Activated T-cell treated with anti-CD3 and anti-CD28 coated beads, Interleukin-2, amount 50 U/mL, for 48 hours (primary cell): Measurements from ENCODE around the gene KCNIP3.
"Not testable (repeated sequence)": the region's sequence is repeated elsewhere in the genome, so short reads cannot be mapped to it uniquely, and the experiment has no call there.

Experiments
- DNase-seq, 2 experiments: peaks; one replicate each; pipeline ENCODE4 v3.0.0-alpha.2; 2020

The KCNIP3 gene

DNA sequence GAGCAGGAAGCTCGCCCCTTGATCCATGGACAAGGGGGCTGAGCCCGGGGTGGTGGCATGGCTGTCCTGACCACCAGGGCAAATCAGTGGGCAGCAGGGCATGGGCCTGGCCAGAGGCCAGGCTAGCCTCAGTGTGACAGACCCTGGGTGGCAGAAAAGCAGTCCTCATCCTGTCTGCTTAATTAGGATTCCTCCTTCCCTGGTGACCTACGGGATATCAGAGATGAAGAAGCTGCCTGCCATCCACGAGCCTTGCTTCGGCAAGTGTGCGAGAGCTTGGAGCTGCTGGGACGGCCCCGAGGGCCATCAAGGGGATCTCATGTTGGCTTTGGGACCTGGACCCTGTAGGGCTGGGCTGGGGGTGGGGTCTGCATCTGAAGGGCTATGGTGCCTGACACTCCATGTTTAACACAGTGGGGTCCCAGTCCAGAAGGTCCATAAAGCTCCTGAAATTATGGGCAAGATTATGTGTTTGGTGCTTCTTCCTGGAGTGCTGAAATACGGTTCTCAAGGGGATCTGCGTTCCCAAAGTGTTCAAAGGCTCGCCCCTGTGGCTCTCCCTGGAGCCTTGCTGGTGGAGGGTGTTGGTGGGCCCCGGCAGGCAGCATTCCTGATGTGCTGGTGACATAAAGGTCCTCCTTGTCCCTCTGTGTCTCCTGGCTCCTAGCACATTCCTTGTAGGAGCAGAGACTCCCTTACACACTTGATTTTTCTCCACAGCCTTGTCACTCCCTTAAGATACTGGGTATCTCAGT is 52.6 kb downstream of the KCNIP3 start:
- peak in 1 of 2 experiments; percentile 9 for DNase-seq

DNA sequence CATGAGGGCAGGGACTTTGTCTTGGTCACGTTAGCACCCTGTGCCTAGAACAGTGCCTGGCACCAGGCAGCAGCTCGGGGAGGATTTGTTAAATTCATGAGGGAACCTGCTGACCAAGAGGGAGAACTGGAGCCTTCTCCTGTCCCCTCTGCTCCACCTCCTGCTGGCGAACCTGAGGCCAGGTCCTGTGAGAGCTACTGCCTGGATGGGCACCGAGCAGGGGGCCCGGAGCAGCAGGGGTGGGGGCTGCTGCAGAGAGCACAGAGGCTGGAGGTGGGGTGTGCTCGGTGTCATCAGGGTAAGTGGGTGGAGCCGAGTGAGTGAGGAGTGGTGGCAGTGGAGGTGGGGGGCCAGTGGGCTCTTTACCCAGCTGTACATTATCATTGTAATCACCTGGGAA is 53.2 kb downstream of the KCNIP3 start:
- DNase-seq: peak in 1 of 2 experiments; percentile 1

DNA sequence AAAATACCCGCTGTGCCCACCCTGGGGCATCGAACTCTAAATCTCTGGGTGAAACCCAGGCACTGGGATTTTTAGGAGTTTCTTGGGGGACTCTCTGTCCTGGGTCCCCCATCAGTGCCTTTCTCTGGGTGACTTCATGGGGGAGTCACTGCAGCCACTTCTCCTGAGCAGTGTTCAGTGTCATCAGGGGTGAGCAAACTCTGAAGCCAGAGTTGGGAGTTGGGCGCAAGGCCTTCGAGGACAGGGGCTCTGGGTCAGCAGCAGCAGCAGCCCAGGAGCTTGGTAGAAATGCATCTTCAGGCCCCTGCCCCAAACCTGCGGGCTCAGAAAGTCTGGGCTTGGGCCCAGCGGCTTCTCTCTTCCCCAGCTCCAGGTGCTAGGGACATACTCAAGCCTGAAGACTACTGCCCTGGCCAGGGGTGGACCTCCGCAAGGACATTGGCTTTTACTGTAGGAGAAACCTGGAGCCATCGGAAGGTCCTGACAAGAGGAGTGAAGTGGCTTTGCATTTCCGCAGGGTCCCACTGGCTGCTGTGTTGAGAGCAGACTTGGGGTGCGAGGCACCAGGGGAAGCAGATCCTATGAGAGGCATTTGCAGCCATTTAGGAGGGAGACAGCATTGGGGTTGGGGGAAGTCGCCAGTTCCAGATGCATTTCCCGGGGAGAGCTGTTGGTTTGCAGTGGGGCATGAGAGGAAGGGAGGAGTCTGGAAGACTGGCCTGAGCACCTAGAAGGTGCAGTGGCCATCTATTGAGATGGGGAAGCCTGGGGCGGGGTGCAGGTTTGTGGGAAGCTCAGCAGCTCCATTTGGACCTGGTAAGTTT is 53.8 kb downstream of the KCNIP3 start:
- DNase-seq: peak in 1 of 2 experiments; percentile 14

DNA sequence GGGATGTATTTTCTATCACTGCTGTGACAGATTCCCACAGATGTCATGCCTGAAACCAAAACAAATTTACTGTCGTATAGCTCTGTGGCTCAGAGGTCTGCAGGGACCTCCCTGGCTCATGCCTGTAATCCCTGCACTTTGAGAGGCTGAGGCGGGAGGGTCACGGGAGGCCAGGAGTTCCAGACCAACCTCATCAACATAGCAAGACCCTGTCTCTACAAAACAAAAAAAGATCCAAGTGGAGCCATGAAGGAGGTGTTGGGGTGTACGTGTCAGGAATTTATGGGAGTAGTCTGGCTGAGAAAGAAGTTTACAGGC is 54.4 kb downstream of the KCNIP3 start:
- peak in 1 of 2 experiments; percentile 7 for DNase-seq

DNA sequence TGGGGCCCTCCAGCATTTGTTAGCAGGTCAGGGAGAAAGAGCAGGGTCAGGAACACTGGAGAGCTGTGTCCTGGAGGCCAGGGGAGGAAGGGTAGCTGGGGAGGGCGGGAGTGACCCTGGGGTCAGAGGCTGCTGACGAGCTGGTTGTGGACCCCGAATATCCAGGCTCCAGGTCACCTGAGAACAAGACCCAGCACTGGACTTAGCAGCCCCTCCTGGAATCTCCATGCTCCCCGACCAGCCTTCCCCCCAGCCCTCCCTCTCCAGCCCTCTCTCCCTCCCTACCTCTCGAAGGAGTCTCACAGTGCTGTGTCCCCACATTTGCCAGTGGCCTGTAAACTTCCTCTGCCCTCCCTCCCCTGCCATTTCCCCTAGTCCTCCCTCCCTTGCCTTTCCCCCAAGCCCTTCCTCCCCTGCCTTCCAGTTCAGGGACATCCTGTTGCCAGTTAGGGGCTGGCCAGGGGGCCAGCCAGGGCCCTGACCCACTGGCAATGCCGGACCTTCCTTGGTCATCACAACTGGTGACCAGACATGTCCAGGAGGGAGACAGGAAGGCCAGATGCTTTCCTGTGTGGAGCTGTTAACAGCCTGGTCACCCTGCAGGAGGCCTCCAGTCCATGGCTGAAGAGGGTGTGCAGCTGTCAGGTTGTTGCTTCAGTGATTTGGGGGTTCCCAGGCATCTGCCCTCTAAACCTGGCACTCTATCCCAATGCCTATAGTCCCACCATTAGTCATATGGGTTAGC is 55.3 kb downstream of the KCNIP3 start:
- peak in 1 of 2 experiments; percentile 9 for DNase-seq

DNA sequence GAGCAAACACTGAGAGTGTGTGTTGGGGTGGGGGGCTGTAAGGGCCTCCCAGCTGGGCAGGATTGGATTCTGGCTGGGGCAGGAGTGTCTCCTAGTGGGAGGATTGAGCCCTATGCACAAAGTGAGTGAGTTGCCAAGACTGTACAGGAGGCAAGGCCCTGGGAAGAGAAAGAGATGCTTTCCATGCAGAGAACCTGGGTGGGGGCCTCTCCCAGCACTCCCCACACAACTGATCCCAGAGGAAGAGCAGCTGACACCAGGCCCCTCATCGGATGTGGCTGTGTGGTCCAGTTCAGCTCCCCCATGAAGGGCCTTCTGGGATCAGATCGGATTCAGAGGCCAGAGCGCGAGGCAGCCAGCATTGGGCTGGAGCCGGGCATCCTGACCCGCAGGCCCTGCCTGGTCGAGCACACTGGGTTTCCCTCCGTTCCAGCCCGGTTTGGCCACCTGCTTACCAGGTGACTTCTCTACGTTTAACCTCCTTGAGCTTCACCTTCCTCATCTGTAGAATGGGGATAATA is 56.0 kb downstream of the KCNIP3 start:
- DNase-seq: no peak

DNA sequence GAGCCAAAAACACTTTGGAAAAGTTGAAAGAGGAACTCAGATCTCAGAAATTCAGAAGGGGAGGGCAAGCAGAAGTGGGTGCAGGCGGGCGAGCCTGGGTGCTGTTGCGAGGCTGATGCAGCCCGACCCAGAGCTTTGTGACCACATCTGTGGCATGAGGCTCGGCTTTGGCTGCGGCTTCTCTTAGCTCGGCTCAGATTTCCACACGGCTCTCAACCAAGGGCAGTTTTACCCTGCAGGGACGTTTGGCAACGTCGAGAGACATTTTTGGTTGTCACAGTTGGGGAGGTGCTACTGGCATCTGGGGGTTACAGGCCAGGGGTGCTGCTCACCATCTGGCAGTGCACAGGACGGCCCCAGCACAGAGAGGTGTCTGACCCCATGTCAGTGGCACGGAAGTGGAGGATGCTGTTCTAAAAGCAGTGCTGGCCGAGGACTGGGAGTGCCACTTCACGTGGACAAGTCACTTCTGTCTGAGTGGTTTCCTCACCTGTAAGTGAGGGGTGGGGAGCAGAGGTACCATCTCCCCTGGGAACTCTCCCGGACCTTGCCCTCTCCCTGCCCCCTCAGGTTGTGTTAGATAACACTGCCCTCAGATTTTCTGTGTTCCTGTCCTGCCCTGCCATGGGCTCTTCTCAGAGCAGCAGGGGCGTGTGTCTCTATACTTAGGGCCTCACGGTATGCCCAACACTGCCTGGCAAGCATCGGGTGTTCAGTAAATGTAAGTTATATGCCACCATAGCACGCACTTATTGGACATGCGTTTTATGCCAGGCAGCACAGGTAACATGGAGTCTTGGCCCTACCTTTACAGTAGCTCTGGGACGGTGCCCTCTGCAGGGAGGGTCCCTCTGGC is 56.7 kb downstream of the KCNIP3 start:
- peak in 1 of 2 experiments; percentile 4 for DNase-seq

DNA sequence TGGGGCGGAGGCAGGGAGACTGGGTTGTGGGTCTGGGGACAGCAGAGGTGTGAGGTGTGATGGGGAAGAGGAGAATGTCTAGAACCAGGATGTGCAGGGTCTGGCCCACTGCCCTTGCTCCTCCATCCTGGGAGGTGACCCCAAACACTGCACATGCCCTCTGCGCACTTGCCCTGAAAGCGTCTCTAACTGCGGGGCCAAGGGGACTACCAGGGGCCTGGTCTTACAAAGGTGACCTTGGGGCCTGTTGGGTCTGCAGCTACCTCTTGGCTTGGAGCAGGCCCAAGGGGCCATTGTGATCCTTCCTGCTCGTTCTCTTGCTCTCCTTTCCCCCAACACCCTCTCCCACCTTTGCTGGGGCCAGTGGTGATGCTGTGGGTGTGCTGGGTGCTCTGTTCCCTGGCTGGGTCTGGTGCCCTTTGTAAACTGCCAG is 57.3 kb downstream of the KCNIP3 start:
- peak in 1 of 2 experiments; percentile 7 for DNase-seq

DNA sequence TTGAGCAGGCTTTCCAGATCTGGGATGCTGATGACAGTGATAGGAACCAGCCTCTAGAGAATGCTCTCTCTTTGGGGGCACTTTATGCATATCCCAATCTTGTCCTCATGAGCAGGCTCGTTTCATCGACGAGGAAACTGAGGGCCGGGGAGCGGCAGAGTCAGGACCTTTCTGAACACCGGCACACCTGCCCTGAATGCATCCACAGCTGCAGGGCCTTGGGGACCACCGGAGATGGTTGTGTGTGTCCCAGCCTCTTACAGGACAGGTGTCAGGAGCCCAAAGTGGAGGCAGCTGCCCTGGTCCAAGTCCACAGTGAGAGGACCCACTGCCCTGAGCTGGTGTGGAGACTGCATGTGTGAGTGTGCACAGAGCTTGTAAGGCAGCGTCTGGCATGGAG is 57.8 kb downstream of the KCNIP3 start:
- DNase-seq: peak in 1 of 2 experiments; percentile 2

DNA sequence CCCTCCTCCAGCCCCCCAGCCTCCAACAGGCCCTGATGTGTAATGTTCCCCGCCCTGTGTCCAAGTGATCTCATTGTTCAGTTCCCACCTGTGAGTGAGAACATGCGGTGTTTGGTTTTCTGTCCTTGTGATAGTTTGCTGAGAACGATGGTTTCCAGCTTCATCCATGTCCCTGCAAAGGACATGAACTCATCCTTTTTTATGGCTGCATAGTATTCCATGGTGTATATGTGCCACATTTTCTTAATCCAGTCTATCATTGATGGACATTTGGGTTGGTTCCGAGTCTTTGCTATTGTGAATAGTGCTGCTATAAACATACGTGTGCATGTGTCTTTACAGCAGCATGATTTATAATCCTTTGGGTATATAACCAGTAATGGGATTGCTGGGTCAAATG is 58.3 kb downstream of the KCNIP3 start:
- DNase-seq: not testable (repeated sequence)

DNA sequence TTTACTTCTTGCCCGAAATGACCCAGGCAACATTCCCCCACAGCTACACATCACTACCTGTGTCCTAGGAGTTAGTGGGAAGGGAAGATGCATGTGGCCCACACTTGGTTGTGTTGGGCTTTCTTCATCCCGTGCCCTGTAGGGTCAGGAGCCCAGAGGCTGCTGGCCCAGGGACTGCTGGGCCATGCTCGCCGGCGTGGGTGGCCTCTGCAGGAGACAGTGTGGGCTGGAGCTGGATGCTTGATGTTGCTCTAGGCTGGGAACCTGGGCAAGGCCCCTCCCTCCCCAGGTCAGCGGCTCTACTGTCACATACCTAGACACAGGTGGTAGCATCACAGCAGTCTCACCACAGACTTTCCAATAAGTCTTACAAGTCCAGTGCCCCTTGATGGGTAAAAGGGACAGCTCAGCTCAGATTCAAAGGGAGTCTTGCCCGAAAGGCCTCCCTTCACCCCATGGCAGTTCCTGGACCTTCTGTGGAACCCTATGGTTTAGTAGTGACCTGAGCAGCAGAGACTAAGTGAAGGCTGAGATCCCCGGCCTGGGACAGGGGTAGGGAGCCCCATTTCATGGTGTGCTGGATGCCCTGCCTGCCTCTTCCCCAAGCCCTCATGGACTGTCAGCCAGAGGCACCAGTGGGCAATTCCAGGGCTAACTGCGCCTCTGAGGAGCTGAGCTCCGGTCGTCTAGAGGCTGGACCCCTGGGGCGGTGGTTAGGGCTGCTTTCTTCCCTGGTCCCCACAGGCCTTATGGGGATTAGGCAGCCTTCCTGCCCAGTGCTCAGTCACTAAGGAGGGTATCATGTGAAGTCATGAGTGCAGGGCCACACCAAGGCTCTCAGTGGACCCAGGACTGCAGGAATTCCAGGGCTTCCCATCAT is 59.9 kb downstream of the KCNIP3 start:
- no peak for DNase-seq

DNA sequence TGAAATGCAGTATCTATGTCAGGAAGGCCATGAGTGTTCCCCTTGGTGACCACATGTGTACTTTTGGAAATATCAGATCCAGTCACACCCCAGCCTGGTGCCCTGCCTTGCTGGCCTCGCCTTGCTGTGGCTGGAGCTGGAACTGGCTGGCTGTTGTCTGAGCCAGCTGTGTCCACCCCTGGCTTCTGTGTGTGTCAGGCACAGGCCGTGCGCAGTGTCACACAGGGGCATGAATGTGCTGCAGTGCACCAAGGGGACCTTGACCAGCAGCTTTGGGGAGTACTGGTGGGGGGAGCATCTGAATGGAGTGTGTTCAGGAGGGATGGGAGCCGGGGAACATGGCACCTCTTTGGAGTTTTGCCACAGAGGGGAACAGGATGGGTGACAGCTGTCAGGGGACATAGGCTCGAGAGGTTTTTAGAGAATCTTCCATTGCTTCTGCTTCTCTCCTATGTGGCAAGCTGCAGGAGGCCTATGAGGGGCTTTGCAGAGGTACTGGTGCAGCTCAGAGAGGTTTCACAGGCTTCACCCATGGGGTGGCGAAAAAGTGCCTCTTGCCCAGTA is 60.7 kb downstream of the KCNIP3 start:
- DNase-seq: no peak

DNA sequence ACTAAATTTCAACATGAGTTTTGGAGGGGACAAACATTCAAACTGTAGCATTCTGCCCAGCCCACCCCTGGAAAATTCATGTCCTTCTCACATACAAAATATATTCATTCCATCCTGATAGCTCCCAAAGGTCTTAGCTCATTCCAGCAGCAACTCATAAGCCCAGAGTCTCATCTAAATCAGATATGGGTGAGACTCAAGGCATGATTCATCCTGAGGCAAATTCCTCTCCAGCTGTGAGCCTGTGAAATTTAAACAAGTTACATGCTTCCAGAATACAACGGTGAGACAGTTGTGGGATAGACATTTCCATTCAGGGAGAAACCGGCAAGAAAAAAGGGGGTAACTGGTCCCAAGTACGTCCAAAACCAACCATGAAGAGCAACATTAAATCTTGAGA is 61.9 kb downstream of the KCNIP3 start:
- DNase-seq: no peak

DNA sequence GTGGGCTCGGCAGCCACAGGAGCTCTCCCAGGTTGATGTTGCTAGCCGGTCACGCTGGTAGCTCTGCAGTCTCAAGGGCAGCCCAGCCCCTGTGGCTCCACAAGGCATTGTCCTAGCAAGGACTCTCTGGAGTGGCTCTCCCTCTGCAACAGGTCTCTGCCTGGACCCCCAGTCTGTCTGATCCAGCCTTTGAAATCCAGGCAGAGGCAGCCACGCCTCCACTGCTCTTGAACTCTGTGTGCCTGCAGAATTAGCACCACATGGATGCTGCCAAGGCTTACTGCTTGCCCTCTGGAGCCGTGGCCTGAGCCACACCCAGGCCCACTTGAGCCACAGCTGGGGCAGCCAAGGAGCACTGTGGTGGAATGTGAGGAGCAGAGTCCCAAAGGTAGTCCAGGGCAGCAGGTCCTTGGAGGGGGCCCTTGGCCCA is 62.4 kb downstream of the KCNIP3 start:
- DNase-seq: peak in 1 of 2 experiments; percentile 3

DNA sequence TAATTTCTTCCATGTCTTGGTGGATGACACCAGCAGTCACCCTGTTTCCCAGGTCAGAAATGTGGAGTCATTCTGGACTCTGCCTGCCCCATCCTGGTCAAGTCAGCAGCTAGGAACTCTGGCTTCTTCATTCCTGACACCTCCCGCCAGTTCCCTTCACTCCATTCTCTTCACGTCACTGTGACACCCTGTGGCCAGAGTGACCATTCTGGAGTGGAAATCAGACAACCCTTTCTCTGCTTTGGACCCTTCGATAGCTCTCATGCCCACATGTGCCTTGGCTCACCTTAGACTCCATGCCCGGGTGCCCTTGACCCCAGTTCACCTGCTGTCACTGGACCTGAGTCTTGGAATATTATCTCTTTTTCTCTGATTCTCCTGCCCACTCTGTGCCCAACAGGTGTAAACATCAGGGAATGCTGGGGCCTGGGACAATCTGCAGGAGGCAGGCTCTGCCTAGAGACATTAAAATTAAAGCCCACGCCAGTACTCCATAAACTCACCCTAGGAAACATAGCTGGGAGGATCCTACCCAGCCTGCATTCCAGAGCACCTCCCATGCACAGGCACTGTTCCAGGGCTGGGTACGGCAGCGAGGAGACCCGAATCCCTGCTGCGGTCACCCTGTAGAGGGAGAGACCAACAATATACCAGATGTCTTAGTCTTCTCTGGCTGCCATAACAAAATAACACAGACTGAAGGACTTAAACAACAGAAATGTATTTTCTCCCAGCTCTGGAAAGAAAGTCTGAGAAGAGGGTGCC is 64.3 kb downstream of the KCNIP3 start:
- no peak for DNase-seq

DNA sequence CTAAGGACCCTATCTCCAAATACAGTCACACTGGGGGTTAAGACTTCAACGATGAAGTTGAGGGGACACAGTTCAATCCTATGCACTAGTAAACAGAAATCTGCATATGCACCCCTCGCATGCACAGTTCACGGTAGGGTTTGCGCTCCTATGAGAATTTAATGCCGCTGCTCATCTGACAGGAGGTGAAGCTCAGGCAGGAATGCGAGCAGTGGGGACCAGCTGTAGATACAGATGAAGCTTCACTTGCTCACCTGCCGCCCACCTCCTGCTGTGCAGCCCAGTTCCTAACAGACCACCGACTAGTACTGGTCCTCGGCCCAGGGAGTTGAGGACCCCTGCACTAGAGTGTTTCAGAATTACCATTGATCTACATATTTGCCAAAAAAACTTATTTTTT is 65.3 kb downstream of the KCNIP3 start:
- no peak for DNase-seq

DNA sequence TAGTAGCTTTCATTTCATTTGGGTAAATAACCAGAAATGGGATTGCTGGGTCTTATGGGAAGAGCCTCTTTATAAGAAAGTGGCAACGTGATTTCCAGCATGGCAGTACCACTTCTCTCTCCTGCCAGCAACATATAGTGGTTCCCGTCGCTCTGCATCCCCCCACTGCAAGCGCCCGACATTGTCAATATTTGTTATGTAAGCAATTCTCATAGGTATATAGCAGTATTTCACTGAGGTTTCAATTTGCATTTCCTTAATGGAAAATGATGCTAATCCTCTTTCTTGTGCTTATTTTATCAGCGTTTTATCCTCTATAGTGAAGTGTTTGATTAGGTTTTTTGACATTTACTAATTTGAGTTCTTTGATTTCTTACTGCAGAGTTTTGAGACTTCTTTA is 69.4 kb downstream of the KCNIP3 start:
- no peak for DNase-seq

DNA sequence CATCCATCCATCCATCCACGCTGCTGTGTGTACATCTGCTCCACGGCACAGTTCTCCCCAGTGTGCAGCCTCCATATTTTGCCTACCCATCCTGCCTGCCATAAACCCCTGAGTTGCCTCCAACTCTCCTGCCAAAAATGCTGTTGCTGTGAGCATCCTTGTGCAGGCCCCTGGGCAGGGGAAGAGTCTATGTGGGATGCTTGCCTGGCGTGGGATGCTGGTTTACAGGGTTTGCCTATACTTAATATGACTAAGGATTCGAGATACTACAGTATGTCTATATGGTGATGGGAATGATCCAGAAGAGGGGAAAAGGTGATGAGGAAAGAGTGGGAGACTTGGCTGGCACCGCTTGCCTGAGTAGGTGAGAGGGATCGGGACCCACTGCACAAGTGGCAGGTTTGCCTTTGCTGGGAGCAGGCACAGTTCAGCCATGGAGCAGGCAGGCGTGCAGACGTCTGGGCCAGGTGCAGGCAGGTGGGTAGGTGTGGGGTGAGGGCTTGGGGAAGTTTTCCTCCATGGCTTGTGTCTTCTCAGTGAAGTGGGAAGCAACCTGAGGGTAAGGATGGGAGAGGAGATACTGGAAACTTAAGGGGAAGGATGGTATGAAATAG is 75.2 kb downstream of the KCNIP3 start:
- DNase-seq: no peak

DNA sequence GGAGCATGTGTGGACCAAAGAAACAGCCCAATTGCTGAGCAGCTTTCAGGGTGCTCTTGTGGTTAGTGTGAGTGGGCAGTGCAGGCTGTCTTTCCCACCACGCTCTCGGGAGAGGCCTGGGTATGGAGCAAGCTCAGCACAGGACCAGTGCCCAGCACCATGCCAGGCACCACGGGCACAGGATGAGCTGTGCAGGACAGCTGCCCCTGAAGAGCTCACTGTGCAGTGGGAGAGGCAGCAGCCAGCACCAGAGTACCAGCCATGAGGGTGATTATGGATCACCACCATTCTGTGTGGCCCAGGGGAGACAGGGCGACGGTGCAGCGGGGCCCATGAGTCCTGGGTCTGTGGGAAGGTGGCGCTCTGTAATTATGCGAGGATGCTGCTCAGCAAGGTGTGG is 75.7 kb downstream of the KCNIP3 start:
- no peak for DNase-seq

DNA sequence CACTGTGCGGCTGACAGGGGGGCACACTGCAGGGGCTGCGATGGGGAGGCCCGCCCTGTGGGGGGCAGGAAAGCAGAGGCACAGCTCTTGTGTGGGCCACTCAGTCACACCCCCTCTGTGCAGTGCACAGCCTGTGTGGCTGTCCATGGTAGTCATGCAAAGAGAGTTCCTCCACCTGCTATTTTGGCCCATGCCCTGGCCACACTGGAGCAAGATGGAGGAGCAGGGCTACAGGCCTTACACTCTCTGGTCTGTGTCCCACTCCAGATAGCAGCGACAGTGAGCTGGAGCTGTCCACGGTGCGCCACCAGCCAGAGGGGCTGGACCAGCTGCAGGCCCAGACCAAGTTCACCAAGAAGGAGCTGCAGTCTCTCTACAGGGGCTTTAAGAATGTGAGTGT is 76.9 kb downstream of the KCNIP3 start:
- no peak for DNase-seq
